Putamen (tissue), 1 donor: ENCODE results near the gene DEFB115.
"Not testable (repeated sequence)": the region's sequence is repeated elsewhere in the genome, so short reads cannot be mapped to it uniquely, and the experiment has no call there.

Experiments used
- DNase-seq: peaks from one replicate; pipeline ENCODE4 v3.0.0-alpha.2; 2016; ENCODE audit warnings: low spot score

DEFB115 gene, protein sequence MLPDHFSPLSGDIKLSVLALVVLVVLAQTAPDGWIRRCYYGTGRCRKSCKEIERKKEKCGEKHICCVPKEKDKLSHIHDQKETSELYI

DNA sequence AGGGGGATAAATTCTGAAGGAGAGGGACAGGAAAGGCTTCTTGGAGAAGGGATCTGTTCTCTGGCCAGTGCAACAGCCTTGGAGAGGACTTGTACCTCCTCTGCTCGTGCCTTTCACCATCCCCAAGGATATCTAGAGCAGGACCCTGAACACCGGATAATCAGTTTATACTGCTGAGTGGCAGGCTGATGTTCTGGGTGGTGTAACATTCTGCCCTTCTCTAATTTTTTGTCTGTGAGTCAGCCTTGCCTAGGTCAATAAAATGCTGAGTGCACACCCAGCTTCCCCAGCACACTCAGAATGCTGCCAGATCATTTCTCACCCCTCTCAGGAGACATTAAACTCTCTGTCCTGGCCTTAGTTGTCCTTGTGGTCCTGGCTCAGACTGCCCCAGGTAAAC, at the start of gene DEFB115:
DEFB115 (plus strand) TSS at position 301 of the 400 bp plus-strand sequence; CDS start at position 301, 0 bp downstream.
- no peak for DNase-seq

DNA sequence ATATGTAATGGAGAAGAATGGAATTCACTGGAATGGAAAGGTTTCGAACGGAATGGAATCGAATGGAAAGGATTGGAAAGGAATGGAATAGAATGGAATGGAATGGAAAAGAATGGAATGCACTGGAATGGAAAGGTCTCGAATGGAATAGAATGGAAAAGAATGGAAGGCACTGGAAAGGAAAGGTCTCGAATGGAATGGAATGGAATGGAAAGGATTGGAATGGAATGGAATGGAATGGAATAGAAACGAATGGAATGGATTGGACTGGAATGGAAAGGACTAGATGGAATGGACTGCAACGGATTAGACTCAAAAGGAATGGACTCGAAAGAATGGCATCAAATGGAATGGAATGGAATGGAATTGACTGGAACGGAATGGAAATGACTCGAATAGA, 20.5 kb upstream of the DEFB115 start:
- DNase-seq = no peak

DNA sequence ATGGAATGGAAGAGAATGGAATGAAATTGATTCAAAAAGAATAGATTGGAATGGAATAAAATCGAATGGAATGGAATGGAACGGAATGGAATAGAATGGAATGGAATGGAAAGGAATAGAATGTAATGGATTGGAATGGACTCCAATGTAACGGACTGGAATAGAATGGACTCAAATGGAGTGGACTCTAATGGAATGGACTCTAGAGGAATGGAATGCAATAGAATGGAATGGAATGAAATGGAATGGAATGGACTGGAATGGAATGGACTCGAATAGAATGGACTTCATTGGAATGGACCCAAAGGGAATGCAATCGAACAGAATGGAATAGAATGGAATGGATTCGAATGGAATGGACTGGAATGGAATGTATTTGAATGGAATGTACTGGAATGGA, 19.7 kb upstream of the DEFB115 start:
- no peak for DNase-seq

DNA sequence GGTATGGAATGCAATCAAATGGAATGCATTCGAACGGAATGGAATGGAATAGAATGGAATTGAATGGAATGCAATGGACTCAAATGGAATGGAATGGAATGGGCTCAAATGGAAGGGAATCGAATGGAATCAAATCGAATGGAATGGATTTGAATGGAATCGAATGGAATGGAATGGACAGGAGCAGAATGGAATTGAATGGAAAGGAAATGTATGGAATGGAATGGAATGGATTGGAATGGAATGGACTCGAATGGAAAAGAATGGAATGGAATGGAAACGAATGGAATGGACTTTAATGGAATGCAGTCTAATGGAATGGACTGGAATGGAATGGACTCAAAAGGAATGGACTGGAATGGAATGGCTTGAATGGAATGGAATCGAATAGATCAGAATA, 18.3 kb upstream of the DEFB115 start:
- DNase-seq = no peak

DNA sequence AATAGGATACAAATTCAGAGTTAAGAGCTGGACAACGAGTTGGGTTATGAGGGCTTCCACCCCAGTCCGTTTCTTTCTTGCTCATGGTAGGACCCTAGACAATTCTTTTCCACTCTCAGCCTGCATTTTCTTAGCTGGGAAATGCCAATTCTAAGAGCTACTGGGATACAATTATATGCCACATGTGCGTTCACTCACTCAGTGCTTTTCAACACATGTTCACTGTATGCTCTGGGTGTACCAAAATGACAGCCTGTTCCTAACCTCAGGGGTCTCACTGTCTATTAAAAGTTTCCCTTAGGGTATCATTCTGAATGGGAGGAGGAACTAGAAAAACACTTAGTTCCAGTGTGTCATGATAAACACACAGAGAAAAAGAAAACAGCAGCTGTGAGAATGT, 505 bp upstream of the DEFB115 start:
- no peak for DNase-seq

DNA sequence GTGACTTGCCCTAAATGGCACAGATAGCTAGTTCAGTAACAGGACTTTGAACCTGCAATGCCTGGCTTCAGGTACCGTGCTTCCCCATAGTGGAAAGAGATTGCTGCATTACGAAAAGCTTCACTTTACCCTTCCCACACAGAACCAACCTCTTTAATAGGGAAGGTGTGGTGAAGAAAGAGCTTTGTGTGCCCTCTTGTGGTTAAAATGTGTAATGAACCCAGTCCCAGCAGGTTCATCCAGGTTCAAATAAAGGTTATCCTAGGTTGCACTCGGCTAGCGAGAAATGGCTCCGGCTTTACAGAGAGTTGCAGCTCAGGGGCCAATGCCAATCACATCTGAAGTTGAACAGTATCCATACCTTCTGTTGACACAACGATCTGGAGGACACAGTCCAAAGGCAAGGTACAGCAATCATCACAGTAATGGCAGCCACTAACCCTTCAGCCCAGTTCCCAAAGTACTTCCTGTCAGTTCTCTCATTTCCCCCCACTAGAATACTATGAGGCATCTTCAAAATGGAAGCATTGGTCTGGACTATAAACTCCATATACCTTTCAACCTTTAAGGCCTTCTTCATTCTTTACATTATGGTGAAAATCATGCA, 3.0 kb downstream of the DEFB115 start:
- no peak for DNase-seq

DNA sequence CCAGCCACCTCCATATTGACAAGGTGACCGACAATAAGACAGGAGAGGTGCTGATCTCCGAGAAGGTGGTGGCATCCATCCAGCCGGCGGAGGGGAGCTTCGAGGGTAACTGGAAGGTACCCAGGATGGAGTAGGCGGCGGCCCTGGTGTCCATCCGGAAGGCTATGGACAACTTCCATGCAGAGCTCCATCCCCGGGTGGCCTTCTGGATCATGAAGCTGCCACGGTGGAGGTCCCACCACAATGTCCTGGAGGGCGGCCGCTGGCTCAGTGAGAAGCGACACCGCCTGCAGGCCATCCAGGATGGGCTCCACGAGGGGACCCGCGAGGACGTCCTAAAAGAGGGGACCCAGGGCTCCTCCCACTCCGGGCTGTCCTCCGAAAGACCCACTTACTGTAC, 17.0 kb downstream of the DEFB115 start:
- no peak for DNase-seq

DNA sequence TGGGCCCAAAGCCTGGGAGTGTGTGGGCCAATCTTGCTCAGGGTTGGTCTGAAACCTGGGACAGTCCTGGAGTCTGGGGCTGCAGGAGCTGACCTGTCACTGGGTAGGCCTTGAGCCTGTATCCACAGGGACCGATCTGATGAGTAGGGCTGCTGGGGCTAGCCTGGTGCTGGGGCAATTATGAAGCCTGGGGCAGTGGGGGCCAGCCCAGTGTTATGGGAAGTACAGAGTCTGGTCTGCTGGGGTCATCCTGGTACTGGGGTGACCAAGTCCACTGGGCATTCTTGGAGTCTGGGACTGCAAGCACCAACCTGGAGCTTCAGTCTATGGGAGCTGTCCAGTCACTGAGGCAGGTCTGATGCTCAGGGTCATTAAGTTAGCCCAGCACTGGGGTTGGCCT, 20.7 kb downstream of the DEFB115 start:
- no peak for DNase-seq

DNA sequence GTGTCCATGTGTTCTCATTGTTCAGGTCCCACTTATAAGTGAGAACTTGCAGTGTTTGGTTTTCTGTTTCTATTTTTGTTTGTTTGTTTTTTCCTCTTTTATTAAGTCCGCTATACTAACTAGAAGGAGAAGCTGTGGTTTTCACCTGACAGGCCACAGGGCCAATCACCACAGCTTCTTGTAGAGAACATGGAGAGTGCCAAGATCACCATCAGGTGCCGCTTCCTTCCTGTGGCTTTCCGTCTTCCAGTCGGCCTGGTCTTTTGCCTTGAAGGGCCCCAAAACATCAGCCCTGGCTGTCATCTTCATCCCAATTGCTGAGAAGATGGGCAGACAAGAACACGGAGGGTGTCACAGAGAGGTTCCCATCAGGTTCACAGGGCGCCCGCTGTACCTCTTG, 27.5 kb downstream of the DEFB115 start:
- DNase-seq = not testable (repeated sequence)

DNA sequence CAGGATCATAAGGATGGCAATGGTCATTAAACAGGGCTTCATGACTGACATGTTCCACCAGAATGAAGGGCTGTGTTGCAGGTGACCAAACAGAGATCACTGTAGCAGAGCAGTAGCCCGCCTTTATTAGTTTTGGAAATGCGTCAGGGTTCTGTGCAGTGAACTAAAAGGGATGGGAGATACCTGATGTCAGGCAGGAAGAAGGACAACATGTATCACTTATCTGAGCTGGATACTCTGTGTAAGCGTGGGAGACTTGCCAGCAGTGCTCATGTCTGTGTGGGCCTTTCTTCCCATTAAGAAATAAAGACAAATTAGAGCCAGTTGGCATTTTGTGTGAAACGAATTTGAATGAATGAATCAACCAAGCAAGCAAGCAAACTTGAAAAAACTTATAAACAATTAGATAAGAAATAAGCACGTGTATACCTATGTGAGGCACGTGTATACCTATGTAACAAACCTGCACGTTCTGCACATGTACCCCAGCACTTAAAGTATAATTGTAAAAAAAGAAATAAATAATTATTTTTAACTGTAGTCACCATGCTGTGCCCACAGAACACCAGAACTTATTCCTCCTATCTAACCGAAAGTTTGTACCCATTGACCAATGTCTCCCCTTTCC, 51.2 kb downstream of the DEFB115 start, which contains the start of gene DEFB116:
DEFB116 (minus strand) TSS at position 51 of the 628 bp plus-strand sequence; CDS start at position 51, 0 bp downstream.
- no peak for DNase-seq
